Measurements from ENCODE around the gene PGAM1.
"Not testable (repeated sequence)": the region's sequence is repeated elsewhere in the genome, so short reads cannot be mapped to it uniquely, and the experiment has no call there.

PGAM1 gene

DNA sequence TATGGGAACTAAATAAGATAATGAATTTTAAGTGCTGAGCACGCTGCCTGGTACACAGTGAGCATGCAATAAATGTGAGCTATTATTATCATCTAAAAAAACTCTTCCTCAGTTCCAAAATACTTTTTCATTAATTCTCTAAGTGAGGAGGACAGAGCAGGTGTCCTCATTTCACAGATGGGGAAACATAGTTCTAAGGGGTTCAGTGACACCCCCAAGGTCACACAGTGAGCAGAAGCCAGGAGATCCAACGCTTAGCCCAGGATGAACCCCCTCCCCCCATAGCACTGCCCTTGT, 18.1 kb upstream of the PGAM1 start:
- H3K4me3 ChIP-seq (ENCODE audit: low read length): no peak overlapping the region

DNA sequence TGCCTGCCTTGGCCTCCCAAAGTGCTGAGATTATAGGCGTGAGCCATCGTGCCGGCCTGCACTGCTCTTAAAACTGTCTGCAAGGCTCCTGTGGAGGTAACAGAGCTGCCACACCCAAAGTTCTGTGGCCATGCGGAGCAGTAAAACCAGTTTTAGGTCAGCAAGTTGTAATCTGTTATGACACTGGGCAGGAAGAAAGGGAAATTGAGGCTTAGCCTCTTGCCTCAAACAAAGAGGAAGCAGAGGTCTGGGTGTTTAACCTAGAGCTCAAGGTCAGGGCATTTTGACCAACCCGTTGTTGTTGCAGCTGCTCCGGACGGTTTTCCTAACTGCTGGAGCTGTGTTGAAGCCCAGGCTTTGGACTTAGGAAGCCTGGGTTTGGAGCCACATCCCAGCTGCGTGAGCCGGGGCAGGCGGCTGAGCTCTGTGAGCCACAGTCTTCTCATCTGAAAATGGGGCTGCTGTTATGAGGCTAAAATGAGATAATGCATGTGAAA, 17.4 kb upstream of the PGAM1 start:
- no peak for DNase-seq (ENCODE audit: low read depth)
- no peak overlapping the region for H3K4me3 ChIP-seq (ENCODE audit: low read length)
- TF ChIP-seq, protein P1, sequence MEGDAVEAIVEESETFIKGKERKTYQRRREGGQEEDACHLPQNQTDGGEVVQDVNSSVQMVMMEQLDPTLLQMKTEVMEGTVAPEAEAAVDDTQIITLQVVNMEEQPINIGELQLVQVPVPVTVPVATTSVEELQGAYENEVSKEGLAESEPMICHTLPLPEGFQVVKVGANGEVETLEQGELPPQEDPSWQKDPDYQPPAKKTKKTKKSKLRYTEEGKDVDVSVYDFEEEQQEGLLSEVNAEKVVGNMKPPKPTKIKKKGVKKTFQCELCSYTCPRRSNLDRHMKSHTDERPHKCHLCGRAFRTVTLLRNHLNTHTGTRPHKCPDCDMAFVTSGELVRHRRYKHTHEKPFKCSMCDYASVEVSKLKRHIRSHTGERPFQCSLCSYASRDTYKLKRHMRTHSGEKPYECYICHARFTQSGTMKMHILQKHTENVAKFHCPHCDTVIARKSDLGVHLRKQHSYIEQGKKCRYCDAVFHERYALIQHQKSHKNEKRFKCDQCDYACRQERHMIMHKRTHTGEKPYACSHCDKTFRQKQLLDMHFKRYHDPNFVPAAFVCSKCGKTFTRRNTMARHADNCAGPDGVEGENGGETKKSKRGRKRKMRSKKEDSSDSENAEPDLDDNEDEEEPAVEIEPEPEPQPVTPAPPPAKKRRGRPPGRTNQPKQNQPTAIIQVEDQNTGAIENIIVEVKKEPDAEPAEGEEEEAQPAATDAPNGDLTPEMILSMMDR (conservative IDR thresholded peaks at IDR 0.05; ENCODE audit: low read depth, low read length): no peak

More for the DNA sequence above, 18.1 kb upstream of the PGAM1 start:
- DNase-seq (ENCODE audit: low read depth): no peak
- TF ChIP-seq, protein P1 (conservative IDR thresholded peaks at IDR 0.05; ENCODE audit: low read depth, low read length): no peak

DNA sequence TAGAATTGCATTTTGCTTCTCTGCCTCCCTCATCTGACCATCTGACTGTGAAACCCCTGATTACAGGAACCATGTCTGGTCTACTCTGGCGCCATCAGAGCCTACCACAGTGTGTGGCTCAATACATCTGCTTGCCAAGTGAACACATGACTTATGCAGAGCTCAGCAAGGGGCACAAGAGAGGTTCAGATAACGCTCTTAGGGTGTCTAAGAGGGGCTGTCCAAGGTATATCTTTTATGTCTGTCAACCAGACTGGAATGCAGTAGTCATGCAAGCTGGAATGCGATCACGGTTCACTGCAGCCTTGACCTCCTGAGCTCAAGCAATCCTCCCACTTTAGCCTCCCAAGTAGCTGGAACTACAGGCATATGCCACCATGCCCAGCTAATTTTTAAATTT, 14.6 kb upstream of the PGAM1 start:
- TF ChIP-seq, protein P1 (conservative IDR thresholded peaks at IDR 0.05; ENCODE audit: low read depth, low read length): no peak
- H3K4me3 ChIP-seq (ENCODE audit: low read length): no peak overlapping the region
- peak; percentile 62 for DNase-seq (ENCODE audit: low read depth)

DNA sequence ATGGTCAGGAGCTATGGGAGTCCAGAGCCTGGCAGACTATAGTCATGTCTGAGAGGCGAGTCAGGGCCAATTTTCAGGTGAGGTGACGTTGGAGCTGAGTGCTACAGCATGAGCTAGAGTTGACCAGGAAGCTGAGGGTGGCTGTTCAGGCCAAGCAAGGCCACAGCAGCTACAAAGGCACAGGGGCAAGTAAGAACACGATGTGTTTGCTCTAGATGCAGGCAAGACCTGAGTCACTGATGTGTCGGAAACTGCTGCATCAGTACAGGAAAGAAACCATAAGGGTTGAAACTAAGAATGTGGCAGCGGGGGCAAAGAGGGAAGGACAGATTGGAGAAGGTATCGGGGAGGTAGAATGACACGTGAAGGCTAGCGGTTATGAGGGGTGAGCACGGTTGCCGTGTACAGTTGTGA, 13.1 kb upstream of the PGAM1 start:
- TF ChIP-seq, protein P1 (conservative IDR thresholded peaks at IDR 0.05; ENCODE audit: low read depth, low read length): no peak
- no peak overlapping the region for H3K4me3 ChIP-seq (ENCODE audit: low read length)
- DNase-seq (ENCODE audit: low read depth): no peak

DNA sequence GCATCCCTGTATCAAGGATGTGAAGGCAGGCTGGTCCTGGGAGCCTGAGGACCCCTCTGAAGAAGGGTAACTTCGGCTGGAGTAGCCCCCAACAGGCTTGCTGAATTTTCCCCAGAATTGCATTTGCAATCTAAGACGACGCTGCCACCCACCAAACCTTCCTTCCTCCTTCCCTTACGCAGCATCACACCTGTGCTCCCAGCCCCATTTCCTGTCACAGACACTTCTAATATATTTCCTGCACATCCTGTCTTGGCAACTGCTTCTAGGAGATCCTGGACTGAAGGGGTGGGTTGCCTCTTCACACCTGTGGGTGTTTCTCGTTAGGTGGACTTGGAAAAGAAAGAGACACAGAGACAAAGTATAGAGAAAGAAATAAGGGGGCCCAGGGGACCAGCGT, 9.4 kb upstream of the PGAM1 start:
- no peak for DNase-seq (ENCODE audit: low read depth)
- H3K4me3 ChIP-seq (ENCODE audit: low read length): no peak overlapping the region
- TF ChIP-seq, protein P1 (conservative IDR thresholded peaks at IDR 0.05; ENCODE audit: low read depth, low read length): no peak

GRCh38 chr10:97423757-97424098, 2.3 kb upstream of the PGAM1 start:
- not testable (repeated sequence) for H3K4me3 ChIP-seq (ENCODE audit: low read length); DNase-seq (ENCODE audit: low read depth)

GRCh38 chr10:97426776-97427570, 982 bp downstream of the PGAM1 start:
- DNase-seq (ENCODE audit: low read depth): no peak
- H3K4me3 ChIP-seq (ENCODE audit: low read length): peak overlapping the region; percentile 95
- TF ChIP-seq, protein P1 (conservative IDR thresholded peaks at IDR 0.05; ENCODE audit: low read depth, low read length): no peak
